ENCODE results near the gene UBE2H.

- TF ChIP-seq CTCF (IDR thresholded peaks at IDR 0.05) (no peak), POLR2AphosphoS5 (IDR thresholded peaks at IDR 0.05; ENCODE audit: insufficient read depth in 1 of 2, low read depth in 1 of 2) (no peak), POLR2A (IDR thresholded peaks at IDR 0.05) (no peak)
Observed at GRCh38 chr7:129828989-129829736, 123.6 kb downstream of the UBE2H start.
